CD4-positive, alpha-beta T cell (primary cell): ENCODE measurements around the gene MEGF11. TPM values are rescaled to one million over a fixed set of nuclear protein-coding genes. Genes with fewer than 3 reads are reported as not detected.

Experiments
- ATAC-seq: fragments of 200-7000 bp; cut with Tn5 transposase; one replicate; pipeline ENCODE4 v1.10.0; 2022; ENCODE audit warnings: mild to moderate bottlenecking; ENCODE audit not compliant: poor library complexity
- CTCF ChIA-PET: fragments of 350-600 bp; sonication (Branson Sonifier 250); formaldehyde crosslinking; loops from one replicate; lab custom pipeline; 2021; ENCODE audit warnings: antibody characterized with exemption, inconsistent platforms; lab: Charles Lee
- POLR2A ChIA-PET: fragments of 350-600 bp; sonication (Branson Sonifier 250); formaldehyde crosslinking; loops from one replicate; lab custom pipeline; 2021; ENCODE audit warnings: antibody characterized with exemption, inconsistent platforms; lab: Charles Lee
- DNase-seq, 14 experiments: peaks; one replicate each; pipeline ENCODE4 v3.0.0-alpha.2; 2013 to 2020; ENCODE audit warnings: mixed read lengths in 2 of 14
- H3K27ac ChIP-seq, 2 donors: one replicate each; pipeline versions ENCODE4 v1.5.1 to v1.7.0; 2013; ENCODE audit warnings: low read length in 2 of 2, low read depth in 1 of 2, mild to moderate bottlenecking in 1 of 2
- H3K27me3 ChIP-seq, 2 experiments: 1 replicate in 1 of 2; 2 replicates in 1 of 2; pipeline versions ENCODE4 v1.6.1 to v1.7.0; 2013; ENCODE audit warnings: low read length in 2 of 2, control low read depth in 1 of 2, mild to moderate bottlenecking in 1 of 2, moderate library complexity in 1 of 2; ENCODE audit not compliant: insufficient read depth in 2 of 2, control insufficient read depth in 1 of 2
- H3K36me3 ChIP-seq: one replicate; pipeline ENCODE4 v1.6.1; 2013; ENCODE audit warnings: low read length, control low read depth; ENCODE audit not compliant: insufficient read depth
- H3K4me1 ChIP-seq: one replicate; pipeline ENCODE4 v1.6.1; 2013; ENCODE audit warnings: low read length, control low read depth; ENCODE audit not compliant: insufficient read depth
- H3K4me3 ChIP-seq: one replicate; pipeline ENCODE4 v1.5.1; 2013; ENCODE audit warnings: mild to moderate bottlenecking, low read length, moderate library complexity
- H3K9me3 ChIP-seq, 2 experiments: 1 replicate in 1 of 2; 2 replicates in 1 of 2; pipeline versions ENCODE4 v1.6.1 to v1.7.0; 2013; ENCODE audit warnings: low read length in 2 of 2, mild to moderate bottlenecking in 2 of 2, control low read depth in 1 of 2, moderate library complexity in 1 of 2; ENCODE audit not compliant: control insufficient read depth in 1 of 2, insufficient read depth in 1 of 2
- H3K27ac Mint-ChIP-seq: one replicate; pipeline ENCODE4 v1.8.0; 2020; ENCODE audit warnings: mixed read lengths
- H3K27me3 Mint-ChIP-seq: one replicate; pipeline ENCODE4 v1.8.0; 2021; ENCODE audit warnings: mixed read lengths
- H3K36me3 Mint-ChIP-seq: one replicate; pipeline ENCODE4 v1.8.0; 2021; ENCODE audit warnings: low read depth, mixed read lengths
- H3K4me1 Mint-ChIP-seq: one replicate; pipeline ENCODE4 v1.8.0; 2021; ENCODE audit warnings: low read depth, mixed read lengths
- H3K4me3 Mint-ChIP-seq: one replicate; pipeline ENCODE4 v1.8.0; 2020; ENCODE audit warnings: mild to moderate bottlenecking, mixed read lengths
- H3K9me3 Mint-ChIP-seq: one replicate; pipeline ENCODE4 v1.8.0; 2020; ENCODE audit warnings: mixed read lengths
- CTCF ChIP-seq: fragments of 200-600 bp; IDR thresholded peaks from one replicate; pipeline ENCODE4 v1.8.0; 2022; ENCODE audit warnings: antibody characterized with exemption, mild to moderate bottlenecking
- intact Hi-C, 2 experiments: fragments of 100-400 bp; cut with DNase I in 1 of 2; cut with micrococcal nuclease in 1 of 2; formaldehyde crosslinking; loops; one replicate each; pipeline versions ENCODE4 v1.15.1 to v1.9.0; 2023 to 2025; cut with DNase I, micrococcal nuclease
- total RNA-seq, 174 experiments: library from RNA in 2 of 174; stranded (reverse) in 2 of 174; gene quantifications; one replicate each; pipeline ENCODE4 v1.2.3 and lab custom pipeline; 2021 to 2026

The MEGF11 gene
- total RNA-seq, 2 experiments from 2014 or later: not detected

- no peak overlapping the region for H3K27ac Mint-ChIP-seq
- DNase-seq: no peak
- H3K9me3 Mint-ChIP-seq: no peaks in the 10 kb centered on the region
- no peak overlapping the region for H3K27ac ChIP-seq
- no peaks in the 10 kb centered on the region for H3K4me1 Mint-ChIP-seq
- CTCF ChIA-PET: no interaction called here
- H3K27me3 Mint-ChIP-seq: no peaks in the 10 kb centered on the region
- no peaks in the 10 kb centered on the region for H3K9me3 ChIP-seq
- no peaks in the 10 kb centered on the region for H3K4me1 ChIP-seq
- POLR2A ChIA-PET: no interaction called here
- ATAC-seq: no peak
- H3K4me3 Mint-ChIP-seq: no peak overlapping the region
- H3K36me3 ChIP-seq: no peaks in the 10 kb centered on the region
- no peak overlapping the region for H3K4me3 ChIP-seq
- intact Hi-C loops: no loop called here
- TF ChIP-seq CTCF: no peak
- H3K27me3 ChIP-seq: no peaks in the 10 kb centered on the region
- no peaks in the 10 kb centered on the region for H3K36me3 Mint-ChIP-seq
These were observed 324.0 kb downstream of the MEGF11 start for GRCh38 chr15:65929573-65929972.

GRCh38 chr15:65927545-65927944, 326.0 kb downstream of the MEGF11 start:
- intact Hi-C loops: no loop called here
- Histone ChIP-seq H3K4me1 (no peaks in the 10 kb centered on the region), H3K36me3 (no peaks in the 10 kb centered on the region), H3K27ac (no peak overlapping the region), H3K27me3 (no peaks in the 10 kb centered on the region), H3K9me3 (no peaks in the 10 kb centered on the region), H3K4me3 (no peak overlapping the region)
- ATAC-seq: no peak
- Mint-ChIP-seq H3K4me3 (no peak overlapping the region), H3K27ac (no peak overlapping the region), H3K36me3 (no peaks in the 10 kb centered on the region), H3K4me1 (no peaks in the 10 kb centered on the region), H3K9me3 (no peaks in the 10 kb centered on the region), H3K27me3 (no peaks in the 10 kb centered on the region)
- ChIA-PET CTCF (no interaction called here), POLR2A (no interaction called here)
- TF ChIP-seq CTCF: no peak
- DNase-seq: no peak

GRCh38 chr15:65926899-65927298, 326.7 kb downstream of the MEGF11 start:
- no peak for ATAC-seq
- H3K27ac Mint-ChIP-seq: no peak overlapping the region

More at GRCh38 chr15:65926899-65927298, 326.7 kb downstream of the MEGF11 start:
- ChIA-PET CTCF (no interaction called here), POLR2A (no interaction called here)
- H3K4me1 ChIP-seq: no peaks in the 10 kb centered on the region
- H3K27me3 Mint-ChIP-seq: no peaks in the 10 kb centered on the region
- H3K4me3 Mint-ChIP-seq: no peak overlapping the region
- no peaks in the 10 kb centered on the region for H3K9me3 Mint-ChIP-seq
- no peaks in the 10 kb centered on the region for H3K4me1 Mint-ChIP-seq
- DNase-seq: no peak
- H3K9me3 ChIP-seq: no peaks in the 10 kb centered on the region
- no peak for TF ChIP-seq CTCF
- intact Hi-C loops: no loop called here
- H3K36me3 Mint-ChIP-seq: no peaks in the 10 kb centered on the region
- no peaks in the 10 kb centered on the region for H3K27me3 ChIP-seq
- no peaks in the 10 kb centered on the region for H3K36me3 ChIP-seq
- no peak overlapping the region for H3K4me3 ChIP-seq
- no peak overlapping the region for H3K27ac ChIP-seq
